H1 (cell line): ENCODE data around the gene CCIN. TPM values are rescaled to one million over a fixed set of nuclear protein-coding genes. Genes with fewer than 3 reads are reported as not detected.

Experiments
- CTCF ChIA-PET: fragments of 300-600 bp; sonication (Branson Sonifier 250); formaldehyde crosslinking; loops from one replicate; lab custom pipeline; 2021; ENCODE audit not compliant: partially characterized antibody; lab: Charles Lee
- POLR2A ChIA-PET: fragments of 300-600 bp; sonication (Branson Sonifier 250); formaldehyde crosslinking; loops from one replicate; lab custom pipeline; 2021; ENCODE audit warnings: inconsistent platforms; ENCODE audit not compliant: partially characterized antibody; lab: Charles Lee
- DNase-seq, 2 experiments: peaks; one replicate each; pipeline versions ENCODE4 v3.0.0 to v3.0.0-alpha.2; 2010 to 2022; ENCODE audit warnings: low spot score in 2 of 2, low read depth in 1 of 2, mixed read lengths in 1 of 2
- FAIRE-seq: peaks from 2 replicates; lab custom pipeline; 2011; peaks lifted over from hg19 to GRCh38; lab: Jason Lieb, UNC
- H2AFZ ChIP-seq: 2 replicates; pipeline ENCODE4 v1.8.1; 2012; ENCODE audit warnings: low read length, inconsistent platforms
- H2AK5ac ChIP-seq: 2 replicates; pipeline ENCODE4 v1.6.1; 2013; ENCODE audit warnings: low read depth, low read length
- H2BK120ac ChIP-seq: replicated peaks from 2 replicates; pipeline ENCODE3; 2013; ENCODE audit warnings: low read depth, low read length, inconsistent platforms
- H2BK12ac ChIP-seq: 2 replicates; pipeline ENCODE4 v1.6.1; 2013; ENCODE audit warnings: low read depth, low read length
- H2BK15ac ChIP-seq: 2 replicates; pipeline ENCODE4 v1.6.1; 2013; ENCODE audit warnings: low read length
- H2BK20ac ChIP-seq: 2 replicates; pipeline ENCODE4 v1.6.1; 2013; ENCODE audit warnings: low read length
- H2BK5ac ChIP-seq: 2 replicates; pipeline ENCODE4 v1.6.1; 2013; ENCODE audit warnings: low read depth, low read length
- H3K14ac ChIP-seq: 2 replicates; pipeline ENCODE4 v1.6.1; 2013; ENCODE audit warnings: inconsistent platforms; ENCODE audit not compliant: insufficient read length
- H3K18ac ChIP-seq: 2 replicates; pipeline ENCODE4 v1.6.1; 2013; ENCODE audit warnings: low read length; ENCODE audit errors: extremely low read depth
- H3K23ac ChIP-seq: 2 replicates; pipeline ENCODE4 v1.6.1; 2013; ENCODE audit warnings: inconsistent platforms; ENCODE audit not compliant: insufficient read length
- H3K23me2 ChIP-seq: 2 replicates; pipeline ENCODE4 v1.6.1; 2013; ENCODE audit warnings: low read depth, low read length
- H3K27ac ChIP-seq: 2 replicates; pipeline ENCODE4 v1.6.1; 2011; ENCODE audit warnings: low read depth, low read length, inconsistent platforms
- H3K27me3 ChIP-seq, 4 experiments: replicated peaks in 1 of 4; 1 replicate in 1 of 4; 2 replicates in 3 of 4; pipeline versions ENCODE4 v1.6.1 to v1.8.1; 2011 to 2013; ENCODE audit warnings: low read length in 3 of 4, mild to moderate bottlenecking in 3 of 4, inconsistent platforms in 2 of 4, mixed read lengths in 2 of 4, moderate library complexity in 1 of 4; ENCODE audit not compliant: control insufficient read depth in 3 of 4, insufficient read depth in 3 of 4; ENCODE audit errors: extremely low read depth in 1 of 4
- H3K36me3 ChIP-seq, 4 experiments: 2 replicates each; pipeline versions ENCODE4 v1.6.1 to v1.8.1; 2011 to 2013; ENCODE audit warnings: mild to moderate bottlenecking in 4 of 4, low read length in 3 of 4, moderate library complexity in 2 of 4, control low read depth in 1 of 4, inconsistent platforms in 1 of 4; ENCODE audit not compliant: insufficient read depth in 4 of 4, control insufficient read depth in 2 of 4
- H3K4ac ChIP-seq: replicated peaks from 2 replicates; pipeline ENCODE3; 2013; ENCODE audit warnings: low read length, low read depth, mixed read lengths, inconsistent platforms; ENCODE audit not compliant: insufficient read length
- H3K4me1 ChIP-seq, 4 experiments: replicated peaks in 1 of 4; 1 replicate in 1 of 4; 2 replicates in 3 of 4; pipeline versions ENCODE4 v1.6.1 to v1.8.1; 2011 to 2013; ENCODE audit warnings: low read length in 3 of 4, inconsistent platforms in 2 of 4, mixed read lengths in 1 of 4; ENCODE audit not compliant: insufficient read depth in 4 of 4, control insufficient read depth in 3 of 4
- H3K4me2 ChIP-seq, 2 experiments: 2 replicates each; pipeline versions ENCODE4 v1.6.1 to v1.8.1; 2011 to 2013; ENCODE audit warnings: low read depth in 2 of 2, low read length in 2 of 2, control low read depth in 1 of 2, inconsistent platforms in 1 of 2, mild to moderate bottlenecking in 1 of 2; ENCODE audit not compliant: insufficient read depth in 1 of 2
- H3K4me3 ChIP-seq, 4 experiments: fragments of 200-600, 300-600 bp in 1 of 4; sonication (generic), shearing (Covaris generic), sonication (Bioruptor Twin) in 1 of 4; 2 replicates each; pipeline versions ENCODE4 v1.5.1 to v1.8.1; 2011 to 2016; ENCODE audit warnings: low read length in 4 of 4, low read depth in 3 of 4, control low read depth in 2 of 4, inconsistent platforms in 2 of 4, mild to moderate bottlenecking in 2 of 4, mixed read lengths in 1 of 4, moderate library complexity in 1 of 4; ENCODE audit not compliant: insufficient read depth in 2 of 4; ENCODE audit errors: extremely low read depth in 1 of 4
- H3K56ac ChIP-seq: replicated peaks from 2 replicates; pipeline ENCODE3; 2013; ENCODE audit warnings: low read depth, mild to moderate bottlenecking, mixed read lengths, low read length, inconsistent platforms; ENCODE audit not compliant: insufficient read length
- H3K79me1 ChIP-seq: 2 replicates; pipeline ENCODE4 v1.6.1; 2013; ENCODE audit warnings: low read depth, low read length, control low read depth
- H3K79me2 ChIP-seq, 2 experiments: 2 replicates each; pipeline versions ENCODE4 v1.6.1 to v1.8.1; 2012 to 2013; ENCODE audit warnings: low read length in 2 of 2, mild to moderate bottlenecking in 2 of 2, inconsistent platforms in 1 of 2; ENCODE audit not compliant: insufficient read depth in 2 of 2, control insufficient read depth in 1 of 2
- H3K9ac ChIP-seq, 4 experiments: replicated peaks in 1 of 4; 1 replicate in 1 of 4; 2 replicates in 3 of 4; pipeline versions ENCODE4 v1.6.1 to v1.8.1; 2011 to 2013; ENCODE audit warnings: low read depth in 3 of 4, low read length in 3 of 4, control low read depth in 2 of 4, mild to moderate bottlenecking in 2 of 4, moderate library complexity in 2 of 4, inconsistent platforms in 1 of 4; ENCODE audit errors: extremely low read depth in 1 of 4
- H3K9me3 ChIP-seq, 2 experiments: 2 replicates each; pipeline versions ENCODE4 v1.6.1 to v1.8.1; 2012 to 2013; ENCODE audit warnings: mild to moderate bottlenecking in 2 of 2, moderate library complexity in 2 of 2, control low read depth in 1 of 2, inconsistent platforms in 1 of 2, low read depth in 1 of 2, low read length in 1 of 2, mixed read lengths in 1 of 2; ENCODE audit not compliant: insufficient read depth in 2 of 2
- H4K20me1 ChIP-seq, 2 experiments: replicated peaks in 1 of 2; 2 replicates each; pipeline versions ENCODE3 to v1.8.1; 2011 to 2013; ENCODE audit warnings: inconsistent platforms in 2 of 2, low read length in 2 of 2, mild to moderate bottlenecking in 1 of 2; ENCODE audit not compliant: insufficient read depth in 2 of 2, control insufficient read depth in 1 of 2
- H4K5ac ChIP-seq: 2 replicates; pipeline ENCODE4 v1.6.1; 2013; ENCODE audit warnings: low read length, low read depth, mixed read lengths, inconsistent platforms; ENCODE audit not compliant: insufficient read length
- H4K8ac ChIP-seq: 2 replicates; pipeline ENCODE4 v1.8.0; 2013; ENCODE audit warnings: mild to moderate bottlenecking, moderate library complexity, low read length, inconsistent platforms; ENCODE audit not compliant: insufficient read depth; ENCODE audit errors: extremely low read depth
- H4K91ac ChIP-seq: replicated peaks from 2 replicates; pipeline ENCODE3; 2013; ENCODE audit warnings: low read length, mixed read lengths, inconsistent platforms; ENCODE audit not compliant: insufficient read length
- CREB1 ChIP-seq: IDR thresholded peaks from 2 replicates; pipeline ENCODE4 v1.6.1; 2012; ENCODE audit warnings: inconsistent platforms
- EGR1 ChIP-seq: IDR thresholded peaks from 2 replicates; pipeline ENCODE4 v1.6.1; 2011; ENCODE audit warnings: low read depth, low read length, borderline replicate concordance
- PHF8 ChIP-seq: fragments of 200-600 bp; sonication (generic); conservative IDR thresholded peaks from 2 replicates; pipeline ENCODE4 v1.7.1; 2012; ENCODE audit warnings: low read depth, mild to moderate bottlenecking, inconsistent platforms, low read length, moderate library complexity
- SIN3A ChIP-seq, 2 experiments: IDR thresholded peaks in 1 of 2; conservative IDR thresholded peaks in 1 of 2; 2 replicates each; pipeline ENCODE4 v1.6.1; 2011 to 2012; ENCODE audit warnings: low read length in 2 of 2, improper control_type of control experiment in 1 of 2, low read depth in 1 of 2, mild to moderate bottlenecking in 1 of 2
- SP1 ChIP-seq: IDR thresholded peaks from 2 replicates; pipeline ENCODE4 v1.6.1; 2011; ENCODE audit warnings: low read depth, low read length
- SP4 ChIP-seq: IDR thresholded peaks from 2 replicates; pipeline ENCODE4 v1.6.1; 2012; ENCODE audit warnings: low read length, inconsistent platforms
- WGBS, 2 experiments: shearing (Covaris generic) in 1 of 2; methylation state at CpG; one replicate each; pipeline versions ENCODE4 v1.1.6 to v1.1.7; 2013 to 2015; ENCODE audit warnings: low lambda C conversion rate in 2 of 2, mixed read lengths in 2 of 2, inconsistent platforms in 1 of 2, low coverage in 1 of 2, missing lambda C conversion rate in 1 of 2; ENCODE audit not compliant: insufficient replicate concordance in 2 of 2, insufficient coverage in 1 of 2, insufficient read length in 1 of 2; ENCODE audit errors: extremely low coverage in 1 of 2, missing lambda C conversion rate in 1 of 2; 5-methylcytosine and 5-hydroxymethylcytosine counted together
- polyA plus RNA-seq, 7 experiments: library from polyadenylated mRNA; depleted of rRNA in 3 of 7; stranded (reverse) in 5 of 7; unstranded in 2 of 7; fragments of >200 nt in 5 of 7; fragments of 200-250 nt in 2 of 7; gene quantifications; 1 replicate in 5 of 7; 2 replicates in 1 of 7; 4 replicates in 1 of 7; pipeline versions ENCODE4 v1.2.1 to v1.2.3, GENCODE V29; 2011 to 2013; ENCODE audit warnings: missing spikeins in 2 of 7, mixed read lengths in 2 of 7
- total RNA-seq: library from RNA; stranded (reverse); fragmentation: NEBNext Ultra II Directional; extraction: Animal tissue kit (Norgen Biotek cat#: 25700); gene quantifications from 2 replicates; pipeline ENCODE4 v1.2.1, GENCODE V29; 2021

Gene CCIN
- total and polyA plus RNA-seq, 2 of the 8 experiments (the other 6 are each of a cell fraction or from before 2014, with no cell fraction given), result 0.19 to 0.21 TPM

DNA sequence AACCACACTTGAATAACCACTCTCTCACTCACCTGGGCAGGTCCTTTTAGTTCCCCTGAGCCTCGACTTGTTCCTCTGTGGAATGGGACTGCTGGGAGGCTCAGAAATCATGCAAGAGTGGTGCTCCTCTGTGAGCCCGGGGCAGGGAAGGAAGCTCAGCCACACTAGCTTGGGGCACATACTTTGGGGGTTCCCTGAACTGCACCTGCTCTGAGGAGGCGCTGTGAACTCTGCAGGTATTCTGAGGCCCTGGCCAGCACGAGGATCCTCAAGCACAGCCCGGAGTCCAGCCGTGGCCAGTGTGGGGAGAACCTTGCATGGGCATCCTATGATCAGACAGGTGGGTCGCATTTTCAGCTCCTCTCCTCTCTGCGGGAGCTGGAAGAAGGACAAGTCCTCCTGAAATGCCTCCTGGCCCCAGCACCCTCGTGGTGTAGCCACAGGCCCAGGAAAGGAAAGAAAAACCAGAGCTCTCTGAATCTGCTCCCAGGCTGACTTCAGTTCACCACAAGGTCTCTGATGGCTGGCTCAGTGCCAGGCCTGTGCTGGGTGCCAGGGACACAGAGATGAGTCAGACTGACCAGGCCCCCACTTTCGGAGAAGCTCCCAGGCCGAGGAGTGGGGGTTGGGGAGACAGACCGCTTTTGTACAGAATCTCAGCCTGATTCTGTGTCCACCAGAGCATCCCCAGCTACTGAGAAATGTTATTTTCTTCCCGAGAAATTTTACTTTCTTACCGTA lies 20.7 kb upstream of the CCIN start:
- Histone ChIP-seq H3K23ac (no peak overlapping the region), H3K4ac (no peak overlapping the region), H4K8ac (no peak overlapping the region; the same call in 1 of the 2 replicates), H2AK5ac (no peak overlapping the region), H3K79me2 (no peaks in the 10 kb centered on the region), H3K4me1 (peaks cover 0 to 4% (median 0%) of the 10 kb centered on the region in 4 experiments; a peak in 1 of 7 replicates), H3K23me2 (peaks cover 4% of the 10 kb centered on the region; the same call in 1 of the 2 replicates), H3K18ac (no peak overlapping the region), H4K5ac (no peak overlapping the region), H2BK120ac (no peak overlapping the region), H3K56ac (no peak overlapping the region), H3K4me3 (no peak overlapping the region), H2AFZ (no peak overlapping the region), H3K27me3 (no peaks in the 10 kb centered on the region)
- no peak for FAIRE-seq
- ChIA-PET POLR2A (interaction anchor here (1.2 to 3.6 kb wide), 2 partner anchors 15 to 88 kb away, joined by 3 to 18 read pairs; no protein-coding TSS in a partner anchor), CTCF (interaction anchor here (1.1 to 5.3 kb wide), 6 partner anchors 9 to 45 kb away, joined by 3 to 48 read pairs (median 4); no protein-coding TSS in a partner anchor)
- DNase-seq, result no peak
- TF ChIP-seq EGR1, result no peak
- TF ChIP-seq SIN3A (conservative IDR thresholded peaks at IDR 0.05 in 1 of 2, IDR thresholded peaks at IDR 0.05 in 1 of 2; ENCODE audit: low read depth in 1 of 2, low read length in 2 of 2), result no peak
- no peak for TF ChIP-seq CREB1
- TF ChIP-seq SP1, result no peak
- TF ChIP-seq SP4, result no peak
- TF ChIP-seq PHF8, result no peak
- TF ChIP-seq, all 59 proteins: peak for 0
- Histone ChIP-seq H3K14ac (no peak overlapping the region), H4K91ac (no peak overlapping the region), H3K9me3 (peaks cover 0 to 7% of the 10 kb centered on the region in 2 experiments; a peak in 2 of 4 replicates), H3K4me2 (no peak overlapping the region), H4K20me1 (peaks cover 0 to 4% of the 10 kb centered on the region in 2 experiments), H2BK12ac (no peak overlapping the region), H3K27ac (no peak overlapping the region), H2BK5ac (no peak overlapping the region), H3K36me3 (no peaks in the 10 kb centered on the region; a peak in 1 of 8 replicates), H2BK20ac (no peak overlapping the region), H2BK15ac (no peak overlapping the region), H3K79me1 (no peaks in the 10 kb centered on the region), H3K9ac (no peak overlapping the region)
- WGBS, 2 experiments, result 89% methylated on average over 14 of the region's 14 CpGs; no CpG with 5 or more reads in 1 of the 2 experiments
